ENCODE data around the gene LSAMP.

DNA sequence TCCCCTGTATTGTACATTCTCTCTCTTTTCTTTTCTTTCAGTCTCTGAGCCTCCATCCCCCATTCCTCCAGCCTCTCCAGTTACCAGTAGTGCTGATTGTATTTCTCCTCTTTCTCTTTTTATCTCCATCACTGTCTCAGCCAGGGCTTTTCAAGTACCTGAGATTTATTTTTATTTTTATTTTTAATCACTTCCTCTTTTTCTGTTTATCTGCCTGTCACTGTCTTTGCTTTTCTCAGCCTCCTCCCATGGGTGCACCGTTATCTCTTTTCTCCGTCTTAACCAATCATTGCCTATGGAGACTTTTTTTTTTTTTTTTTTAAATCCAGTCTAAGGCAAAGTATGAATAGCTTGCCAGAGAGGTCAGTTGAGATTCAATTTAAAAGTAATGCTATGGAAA, 462.7 kb downstream of the LSAMP start:
- no peak for TF ChIP-seq EZH2phosphoT487 (IDR thresholded peaks at IDR 0.05)
- TF ChIP-seq, protein P1, sequence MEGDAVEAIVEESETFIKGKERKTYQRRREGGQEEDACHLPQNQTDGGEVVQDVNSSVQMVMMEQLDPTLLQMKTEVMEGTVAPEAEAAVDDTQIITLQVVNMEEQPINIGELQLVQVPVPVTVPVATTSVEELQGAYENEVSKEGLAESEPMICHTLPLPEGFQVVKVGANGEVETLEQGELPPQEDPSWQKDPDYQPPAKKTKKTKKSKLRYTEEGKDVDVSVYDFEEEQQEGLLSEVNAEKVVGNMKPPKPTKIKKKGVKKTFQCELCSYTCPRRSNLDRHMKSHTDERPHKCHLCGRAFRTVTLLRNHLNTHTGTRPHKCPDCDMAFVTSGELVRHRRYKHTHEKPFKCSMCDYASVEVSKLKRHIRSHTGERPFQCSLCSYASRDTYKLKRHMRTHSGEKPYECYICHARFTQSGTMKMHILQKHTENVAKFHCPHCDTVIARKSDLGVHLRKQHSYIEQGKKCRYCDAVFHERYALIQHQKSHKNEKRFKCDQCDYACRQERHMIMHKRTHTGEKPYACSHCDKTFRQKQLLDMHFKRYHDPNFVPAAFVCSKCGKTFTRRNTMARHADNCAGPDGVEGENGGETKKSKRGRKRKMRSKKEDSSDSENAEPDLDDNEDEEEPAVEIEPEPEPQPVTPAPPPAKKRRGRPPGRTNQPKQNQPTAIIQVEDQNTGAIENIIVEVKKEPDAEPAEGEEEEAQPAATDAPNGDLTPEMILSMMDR (IDR thresholded peaks at IDR 0.05), result no peak
- no peak for TF ChIP-seq EZH2 (IDR thresholded peaks at IDR 0.05)

All from neural progenitor cell (in vitro differentiated cells).